K562 (cell line): ENCODE data around the gene CLSTN2. TPM values are rescaled to one million over a fixed set of nuclear protein-coding genes. Genes with fewer than 3 reads are reported as not detected.

Experiments
- ATAC-seq: fragments of 200-7000 bp; cut with Tn5 transposase; 3 replicates; pipeline ENCODE4 v1.9.1; 2020; ENCODE audit warnings: moderate library complexity
- BruUV-seq: library from RNA; stranded (reverse); fragments of 400-500 nt; replicated peaks from 2 replicates; lab custom pipeline; 2021; lab: Mats Ljungman, UMichigan
- CTCF ChIA-PET: fragments of 300-600 bp; formaldehyde crosslinking; extraction: SDS; loops from one replicate; lab custom pipeline; 2021; ENCODE audit warnings: low intra/inter-chr PET ratio; lab: Yijun Ruan, JAX
- POLR2A ChIA-PET: fragments of 300-600, 350-650 bp; sonication (Branson Sonifier 250); formaldehyde crosslinking; extraction: SDS; loops from one replicate; lab custom pipeline; 2021; ENCODE audit warnings: antibody characterized with exemption, inconsistent platforms; lab: Yijun Ruan, JAX
- DNase-seq, 4 experiments: peaks; one replicate each; pipeline versions ENCODE4 v3.0.0 to v3.0.0-alpha.2; 2011 to 2018; ENCODE audit warnings: low spot score in 3 of 4, mixed read lengths in 3 of 4; ENCODE audit errors: extremely low read depth in 1 of 4
- FAIRE-seq: peaks from 2 replicates; lab custom pipeline; 2011; peaks lifted over from hg19 to GRCh38; lab: Jason Lieb, UNC
- H2AFZ ChIP-seq: 2 replicates; pipeline ENCODE4 v1.6.0; 2011; ENCODE audit warnings: low read depth, low read length, control low read depth, inconsistent platforms
- H3K27ac ChIP-seq: fragments of 200-600 bp; 3 replicates; pipeline ENCODE4 v1.8.0; 2011; ENCODE audit warnings: low read depth, mild to moderate bottlenecking, control low read depth, inconsistent platforms, low read length, moderate library complexity, mixed read lengths; ENCODE audit errors: extremely low read depth
- H3K27me3 ChIP-seq, 2 experiments: fragments of 300-600 bp in 1 of 2; 2 replicates in 1 of 2; 3 replicates in 1 of 2; pipeline versions ENCODE4 v1.6.0 to v1.8.0; 2011; ENCODE audit warnings: inconsistent platforms in 2 of 2, low read length in 2 of 2, mild to moderate bottlenecking in 1 of 2, mixed read lengths in 1 of 2, moderate library complexity in 1 of 2; ENCODE audit not compliant: control insufficient read depth in 2 of 2, insufficient read depth in 2 of 2
- H3K36me3 ChIP-seq: fragments of 300-600 bp; 3 replicates; pipeline ENCODE4 v1.8.0; 2011; ENCODE audit warnings: mild to moderate bottlenecking, low read length, inconsistent platforms; ENCODE audit not compliant: control insufficient read depth, insufficient read depth
- H3K4me1 ChIP-seq, 2 experiments: fragments of 200-600 bp in 1 of 2; replicated peaks in 1 of 2; 2 replicates in 1 of 2; 3 replicates in 1 of 2; pipeline versions ENCODE4 v1.5.1 to v1.8.0; 2011; ENCODE audit warnings: inconsistent platforms in 2 of 2, low read length in 2 of 2, mild to moderate bottlenecking in 1 of 2, mixed read lengths in 1 of 2, moderate library complexity in 1 of 2; ENCODE audit not compliant: control insufficient read depth in 2 of 2, insufficient read depth in 2 of 2
- H3K4me2 ChIP-seq: 2 replicates; pipeline ENCODE4 v1.6.1; 2011; ENCODE audit warnings: low read length, control low read depth, inconsistent platforms, mixed read lengths; ENCODE audit not compliant: insufficient read depth
- H3K4me3 ChIP-seq: fragments of 200-600 bp; sonication (generic), shearing (Covaris generic); 2 replicates; pipeline ENCODE4 v1.5.1; 2016; ENCODE audit warnings: control low read depth, inconsistent platforms
- H3K79me2 ChIP-seq: fragments of 200-600 bp; 3 replicates; pipeline ENCODE4 v1.8.0; 2011; ENCODE audit warnings: low read length, inconsistent platforms; ENCODE audit not compliant: control insufficient read depth, insufficient read depth
- H3K9ac ChIP-seq, 2 experiments: 2 replicates each; pipeline versions ENCODE4 v1.6.0 to v1.6.1; 2011; ENCODE audit warnings: low read depth in 2 of 2, low read length in 2 of 2, control low read depth in 1 of 2, inconsistent platforms in 1 of 2, mild to moderate bottlenecking in 1 of 2, mixed read lengths in 1 of 2; ENCODE audit not compliant: insufficient read depth in 1 of 2
- H3K9me1 ChIP-seq: one replicate; pipeline ENCODE4 v1.6.0; 2011; ENCODE audit warnings: inconsistent platforms, mild to moderate bottlenecking, low read length, moderate library complexity; ENCODE audit not compliant: control insufficient read depth, insufficient read depth
- H3K9me3 ChIP-seq: replicated peaks from 2 replicates; pipeline ENCODE4 v1.5.1; 2011; ENCODE audit warnings: low read depth, low read length, inconsistent platforms; ENCODE audit not compliant: control insufficient read depth, insufficient read depth
- H4K20me1 ChIP-seq: replicated peaks from 2 replicates; pipeline ENCODE4 v1.6.1; 2011; ENCODE audit warnings: low read length, inconsistent platforms, mixed read lengths; ENCODE audit not compliant: control insufficient read depth, insufficient read depth
- ASH1L ChIP-seq: fragments of 450-650 bp; IDR thresholded peaks from 2 replicates; pipeline ENCODE4 v1.6.1; 2018; ENCODE audit warnings: borderline replicate concordance, mild to moderate bottlenecking, low read depth; ENCODE audit not compliant: partially characterized antibody
- EZH2 ChIP-seq: IDR thresholded peaks from 2 replicates; pipeline ENCODE4 v1.6.1; 2012; ENCODE audit warnings: low read depth, mild to moderate bottlenecking, inconsistent platforms, low read length, borderline replicate concordance
- MAFG ChIP-seq: fragments of 450-650 bp; conservative IDR thresholded peaks from 2 replicates; pipeline ENCODE4 v1.6.1; 2016; ENCODE audit warnings: missing genetic modification characterization, missing compliant biosample characterization
- MECOM ChIP-seq: fragments of 250-450 bp; sonication (Bioruptor Pico); IDR thresholded peaks from 2 replicates; pipeline ENCODE4 v1.8.0; 2022; ENCODE audit warnings: inconsistent platforms
- TAF7 ChIP-seq: fragments of 450-650 bp; IDR thresholded peaks from 2 replicates; pipeline ENCODE4 v1.6.1; 2016; ENCODE audit warnings: missing genetic modification characterization, missing compliant biosample characterization
- TAL1 ChIP-seq: fragments of 450-650 bp; IDR thresholded peaks from 2 replicates; pipeline ENCODE4 v1.6.1; 2016; ENCODE audit warnings: mild to moderate bottlenecking
- ZNF518B ChIP-seq: fragments of 250-450 bp; sonication (Bioruptor Pico); IDR thresholded peaks from 2 replicates; pipeline ENCODE4 v1.5.0; 2021; ENCODE audit warnings: mild to moderate bottlenecking, moderate library complexity
- WGBS: fragments of 100-300 bp; shearing (Covaris generic); methylation state at CpG from one replicate; pipeline ENCODE4 v1.1.6; 2016; ENCODE audit warnings: low coverage, mixed read lengths; ENCODE audit not compliant: insufficient coverage; ENCODE audit errors: missing lambda C conversion rate; 5-methylcytosine and 5-hydroxymethylcytosine counted together
- in situ Hi-C: fragments of 300-500 bp; cut with MboI; formaldehyde crosslinking; loops from 4 replicates; pipeline ENCODE4 v1.15.0; 2018; ENCODE audit warnings: inconsistent platforms, mixed read lengths
- intact Hi-C: fragments of 100-400 bp; cut with micrococcal nuclease; formaldehyde crosslinking; loops from 2 replicates; pipeline ENCODE4 v1.14.2; 2022
- polyA plus RNA-seq, 8 experiments: library from polyadenylated mRNA; depleted of rRNA in 4 of 8; stranded (reverse) in 5 of 8; unstranded in 3 of 8; fragments of >200 nt; fragmentation: Nextera tagmentation in 2 of 8; fragmentation: Illumina TruSeq in 1 of 8; extraction: Ambion mirVana in 2 of 8; extraction: Trizol in 1 of 8; gene quantifications; 2 replicates each; pipeline versions ENCODE4 v1.2.1 to v1.2.3, GENCODE V29; 2011 to 2014; ENCODE audit warnings: inconsistent platforms in 1 of 8, missing spikeins in 1 of 8
- total RNA-seq, 7 experiments: library from RNA; depleted of rRNA in 6 of 7; stranded (reverse); fragments of >200 nt in 6 of 7; fragmentation: Illumina TruSeq in 2 of 7; extraction: Trizol in 2 of 7; gene quantifications; 2 replicates each; pipeline versions ENCODE4 v1.2.1 to v1.2.3, GENCODE V29; 2011 to 2021; ENCODE audit warnings: low replicate concordance in 1 of 7

Gene CLSTN2
- total and polyA plus RNA-seq, 9 of the 15 experiments (the other 6 are each of a cell fraction or from before 2014, with no cell fraction given): 0.02 to 0.04 (median 0.04) TPM; not detected in 6

- CTCF ChIA-PET: no interaction called here
- no peak overlapping the region for H3K9ac ChIP-seq
- FAIRE-seq (no peak), ATAC-seq (no peak), DNase-seq (no peak)
- H3K4me2 ChIP-seq: no peak overlapping the region
- H3K9me1 ChIP-seq: no peaks in the 10 kb centered on the region
- intact Hi-C loops: no loop called here
- no peaks in the 10 kb centered on the region for H3K9me3 ChIP-seq
- no peak for TF ChIP-seq ASH1L
- no peak for TF ChIP-seq MAFG (tag)
- no peak for TF ChIP-seq TAF7 (tag)
- TF ChIP-seq MECOM (CRISPR knock-in tag): no peak
- TF ChIP-seq ZNF518B (CRISPR knock-in tag): no peak
- TF ChIP-seq EZH2: no peak
- TF ChIP-seq TAL1: no peak
- no peaks in the 10 kb centered on the region for H3K4me1 ChIP-seq
- H3K27me3 ChIP-seq: peaks cover 0 to 4% of the 10 kb centered on the region in 2 experiments; a peak in 1 of 5 replicates
- no peaks in the 10 kb centered on the region for H3K36me3 ChIP-seq
- no peak overlapping the region for H3K4me3 ChIP-seq
- H3K79me2 ChIP-seq: no peaks in the 10 kb centered on the region
- in situ Hi-C loops: no loop called here
- POLR2A ChIA-PET: no interaction called here
- H2AFZ ChIP-seq: no peak overlapping the region
- WGBS: 0% methylated on average over 4 of the region's 4 CpGs
- H4K20me1 ChIP-seq: no peaks in the 10 kb centered on the region
- H3K27ac ChIP-seq: no peak overlapping the region
- BruUV-seq: no TSS peak
Observed at GRCh38 chr3:140250945-140251344, 316.0 kb downstream of the CLSTN2 start.
